Coronary artery (tissue), 2 donors: ENCODE measurements around the gene PEX26.
A peak's percentile ranks its signal among the peaks of the same experiment; 100 is the strongest.
"Not testable (repeated sequence)": the region's sequence is repeated elsewhere in the genome, so short reads cannot be mapped to it uniquely, and the experiment has no call there.

Source experiments
- DNase-seq: peaks from one replicate; pipeline ENCODE4 v3.0.0-alpha.2; 2017; ENCODE audit warnings: low spot score
- H3K27ac ChIP-seq, 2 donors: fragments of 200-600 bp; sonication (generic); one replicate each; pipeline ENCODE4 v1.5.1; 2016 to 2019
- H3K4me3 ChIP-seq: fragments of 200-600 bp; sonication (generic); 2 replicates; pipeline ENCODE4 v1.5.1; 2016; ENCODE audit warnings: mild to moderate bottlenecking, moderate library complexity
- CTCF ChIP-seq: fragments of 200-600 bp; sonication (generic); IDR thresholded peaks from one replicate; pipeline ENCODE4 v1.5.1; 2019; ENCODE audit warnings: antibody characterized with exemption

Gene PEX26

DNA sequence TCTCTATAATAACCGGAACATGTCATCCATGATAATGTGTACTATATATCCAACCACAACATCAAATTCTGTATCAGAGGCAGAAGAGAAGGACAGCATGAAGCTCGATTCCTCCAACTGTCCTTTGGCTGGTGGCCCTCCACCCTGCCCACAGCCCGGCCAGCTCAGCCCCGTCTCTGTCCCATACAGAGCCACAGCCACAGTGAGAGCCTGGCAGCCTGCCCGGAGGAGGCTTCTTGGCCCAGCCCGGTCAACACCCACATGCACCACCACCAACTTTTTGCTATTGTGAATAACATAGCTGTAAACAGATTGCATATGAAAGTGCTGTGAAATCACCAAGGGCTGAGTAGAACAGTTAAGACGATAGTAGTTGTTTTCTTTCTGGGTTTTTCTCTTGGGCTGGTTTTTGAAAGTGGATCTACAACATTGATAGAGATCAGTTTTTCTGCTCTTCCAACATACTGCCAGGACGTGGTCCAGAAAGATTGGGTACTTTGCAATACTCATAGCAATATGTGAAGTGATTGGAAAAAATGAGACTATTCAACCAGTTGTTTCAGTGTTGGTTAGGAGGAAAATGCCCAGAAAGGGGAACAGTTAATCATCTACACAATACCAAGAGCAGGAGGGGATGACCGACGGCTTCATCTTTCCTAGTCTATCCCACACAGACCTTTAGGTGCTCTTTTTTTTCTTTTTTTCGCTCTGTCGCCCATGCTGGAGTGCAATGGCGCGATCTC lies 25.9 kb downstream of the PEX26 start:
- H3K27ac ChIP-seq: no peak overlapping the region
- no peak for TF ChIP-seq CTCF
- DNase-seq: no peak
- no peak overlapping the region for H3K4me3 ChIP-seq

- Histone ChIP-seq H3K27ac (no peak overlapping the region), H3K4me3 (no peak overlapping the region)
- no peak for DNase-seq
- TF ChIP-seq CTCF: no peak
Measured at GRCh38 chr22:18104566-18104965, 26.8 kb downstream of the PEX26 start.

DNA sequence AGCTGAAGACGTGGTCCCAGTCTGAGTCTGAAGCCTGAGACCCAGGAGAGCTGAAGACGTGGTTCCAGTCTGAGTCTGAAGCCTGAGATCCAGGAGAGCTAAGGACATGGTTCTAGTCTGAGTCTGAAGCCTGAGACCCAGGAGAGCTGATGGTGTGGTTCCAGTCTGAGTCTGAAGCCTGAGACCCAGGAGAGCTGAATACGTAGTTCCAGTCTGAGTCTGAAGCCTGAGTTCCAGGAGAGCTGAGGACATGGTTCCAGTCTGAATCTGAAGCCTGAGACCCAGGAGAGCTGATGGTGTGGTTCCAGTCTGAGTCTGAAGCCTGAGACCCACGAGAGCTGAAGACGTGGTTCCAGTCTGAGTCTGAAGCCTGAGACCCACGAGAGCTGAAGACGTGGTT lies 28.2 kb downstream of the PEX26 start:
- not testable (repeated sequence) for H3K27ac ChIP-seq, DNase-seq, H3K4me3 ChIP-seq

DNA sequence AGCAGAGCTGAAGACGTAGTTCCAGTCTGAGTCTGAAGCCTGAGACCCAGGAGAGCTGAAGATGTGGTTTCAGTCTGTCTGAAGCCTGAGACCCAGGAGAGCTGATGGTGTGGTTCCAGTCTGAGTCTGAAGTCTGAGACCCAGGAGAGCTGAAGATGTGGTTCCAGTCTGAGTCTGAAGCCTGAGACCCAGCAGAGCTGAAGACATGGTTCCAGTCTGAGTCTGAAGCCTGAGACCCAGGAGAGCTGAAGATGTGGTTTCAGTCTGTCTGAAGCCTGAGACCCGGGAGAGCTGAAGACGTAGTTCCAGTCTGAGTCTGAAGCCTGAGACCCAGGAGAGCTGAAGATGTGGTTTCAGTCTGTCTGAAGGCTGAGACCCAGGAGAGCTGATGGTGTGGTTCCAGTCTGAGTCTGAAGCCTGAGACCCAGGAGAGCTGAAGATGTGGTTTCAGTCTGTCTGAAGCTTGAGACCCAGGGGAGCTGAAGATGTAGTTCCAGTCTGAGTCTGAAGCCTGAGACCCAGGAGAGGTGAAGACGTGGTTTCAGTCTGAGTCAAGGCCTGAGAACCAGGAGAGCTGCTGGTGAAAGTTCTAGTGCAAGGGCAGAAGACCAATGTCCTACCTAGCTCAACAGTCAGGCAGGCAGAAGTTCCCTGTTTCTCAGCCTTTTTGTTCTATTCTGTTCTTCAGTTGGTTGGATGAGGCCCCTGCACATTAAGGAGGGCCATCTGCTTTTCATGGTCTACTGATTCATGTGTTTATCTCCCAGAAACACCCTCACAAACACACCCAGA lies 29.0 kb downstream of the PEX26 start:
- not testable (repeated sequence) for H3K4me3 ChIP-seq, DNase-seq, H3K27ac ChIP-seq

DNA sequence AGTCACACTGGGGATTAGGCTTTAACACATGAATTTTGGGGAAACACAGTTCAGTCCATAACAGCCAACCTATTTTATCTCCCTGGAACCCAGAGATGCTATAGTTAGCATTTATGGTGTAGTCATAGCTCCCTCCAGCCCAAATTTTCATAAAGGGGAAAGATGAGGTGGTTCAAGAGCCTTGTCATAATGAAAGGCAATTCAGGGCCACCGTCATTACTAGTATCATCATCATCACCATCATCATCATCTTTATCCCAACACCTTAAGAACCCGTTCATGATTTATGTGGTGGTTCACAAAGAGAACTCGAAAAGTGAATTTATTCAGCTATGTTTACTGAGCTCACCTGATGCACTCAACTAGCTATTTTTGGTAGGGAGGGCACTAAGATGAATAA lies 30.4 kb downstream of the PEX26 start:
- no peak for TF ChIP-seq CTCF
- Histone ChIP-seq H3K27ac (no peak overlapping the region), H3K4me3 (no peak overlapping the region)
- no peak for DNase-seq

GRCh38 chr22:18109410-18110193 lies 31.8 kb downstream of the PEX26 start:
- no peak for DNase-seq
- peak overlapping the region; percentile 72 for H3K4me3 ChIP-seq
- TF ChIP-seq CTCF: no peak
- H3K27ac ChIP-seq: peak overlapping the region in 1 of 2 donors; percentile 78

- no peak for TF ChIP-seq CTCF
- peak within 1 kb of the TSS; percentile 72 for H3K4me3 ChIP-seq
- no peak for DNase-seq
- H3K27ac ChIP-seq: peak within 1 kb of the TSS; percentile 32 to 78
Measured at GRCh38 chr22:18110194-18110953, 32.6 kb downstream of the PEX26 start, which contains the start of gene TUBA8. TSS of gene TUBA8 (plus strand) at chr22:18110809. CDS start at chr22:18110866, 57 bp downstream.
